Neuronal stem cell (in vitro differentiated cells): ENCODE results near the gene EIPR1.
A peak's percentile ranks its signal among the peaks of the same experiment; 100 is the strongest.

Experiments
- DNase-seq: peaks from one replicate; pipeline ENCODE4 v3.0.0-alpha.2; 2013; ENCODE audit warnings: low spot score
- H2AFZ ChIP-seq: one replicate; pipeline ENCODE4 v1.6.1; 2013; ENCODE audit warnings: mild to moderate bottlenecking, low read length, inconsistent platforms
- H2AK5ac ChIP-seq: 2 replicates; pipeline ENCODE4 v1.6.1; 2013; ENCODE audit warnings: low read depth, mild to moderate bottlenecking, inconsistent platforms, low read length, moderate library complexity, mixed read lengths
- H2BK120ac ChIP-seq: 2 replicates; pipeline ENCODE4 v1.6.1; 2013; ENCODE audit warnings: low read depth, mild to moderate bottlenecking, inconsistent platforms, low read length, moderate library complexity, mixed read lengths
- H2BK12ac ChIP-seq: one replicate; pipeline ENCODE4 v1.6.1; 2013; ENCODE audit warnings: low read length, inconsistent platforms
- H2BK15ac ChIP-seq: 2 replicates; pipeline ENCODE4 v1.6.1; 2013; ENCODE audit warnings: mild to moderate bottlenecking, low read length, inconsistent platforms, mixed read lengths
- H2BK5ac ChIP-seq: one replicate; pipeline ENCODE4 v1.6.1; 2013; ENCODE audit warnings: inconsistent platforms, mild to moderate bottlenecking, low read length, moderate library complexity
- H3K14ac ChIP-seq: one replicate; pipeline ENCODE4 v1.6.1; 2013; ENCODE audit warnings: low read length, inconsistent platforms
- H3K18ac ChIP-seq: 2 replicates; pipeline ENCODE4 v1.6.1; 2013; ENCODE audit warnings: low read length, inconsistent platforms
- H3K23ac ChIP-seq: 2 replicates; pipeline ENCODE4 v1.6.1; 2013; ENCODE audit warnings: low read depth, mild to moderate bottlenecking, mixed read lengths, low read length, inconsistent platforms; ENCODE audit not compliant: poor library complexity
- H3K27ac ChIP-seq: replicated peaks from 3 replicates; pipeline ENCODE4 v1.5.1; 2013; ENCODE audit warnings: low read length, inconsistent platforms
- H3K27me3 ChIP-seq, 3 experiments: 2 replicates each; pipeline ENCODE4 v1.6.1; 2013; ENCODE audit warnings: low read length in 3 of 3, mild to moderate bottlenecking in 2 of 3, inconsistent platforms in 1 of 3, low read depth in 1 of 3, mixed read lengths in 1 of 3, moderate library complexity in 1 of 3; ENCODE audit not compliant: control insufficient read depth in 3 of 3, insufficient read depth in 3 of 3
- H3K36me3 ChIP-seq, 2 donors: replicated peaks in 1 of 2; 2 replicates each; pipeline ENCODE4 v1.6.1; 2013; ENCODE audit warnings: low read length in 2 of 2; ENCODE audit not compliant: control insufficient read depth in 2 of 2, insufficient read depth in 2 of 2
- H3K4ac ChIP-seq: 2 replicates; pipeline ENCODE4 v1.6.1; 2013; ENCODE audit warnings: inconsistent platforms, mild to moderate bottlenecking, low read length, moderate library complexity
- H3K4me1 ChIP-seq, 2 donors: 1 replicate in 1 of 2; 2 replicates in 1 of 2; pipeline ENCODE4 v1.6.1; 2013; ENCODE audit warnings: low read length in 2 of 2, low read depth in 1 of 2; ENCODE audit not compliant: control insufficient read depth in 2 of 2, insufficient read depth in 1 of 2
- H3K4me2 ChIP-seq: one replicate; pipeline ENCODE4 v1.6.1; 2013; ENCODE audit warnings: mild to moderate bottlenecking, low read length, inconsistent platforms; ENCODE audit not compliant: insufficient read depth, poor library complexity, severe bottlenecking
- H3K4me3 ChIP-seq, 2 donors: 2 replicates each; pipeline ENCODE4 v1.5.1; 2013; ENCODE audit warnings: low read length in 2 of 2, mild to moderate bottlenecking in 2 of 2, inconsistent platforms in 1 of 2, moderate library complexity in 1 of 2
- H3K79me1 ChIP-seq: one replicate; pipeline ENCODE4 v1.6.1; 2013; ENCODE audit warnings: low read depth, mild to moderate bottlenecking, inconsistent platforms, low read length, moderate library complexity
- H3K9ac ChIP-seq: one replicate; pipeline ENCODE4 v1.6.1; 2013; ENCODE audit warnings: mild to moderate bottlenecking, low read depth, low read length, inconsistent platforms; ENCODE audit not compliant: poor library complexity
- H3K9me3 ChIP-seq, 2 donors: replicated peaks in 1 of 2; 2 replicates each; pipeline versions ENCODE3 to v1.6.1; 2013; ENCODE audit warnings: low read length in 2 of 2, mild to moderate bottlenecking in 2 of 2, inconsistent platforms in 1 of 2, low read depth in 1 of 2, mixed read lengths in 1 of 2, moderate library complexity in 1 of 2; ENCODE audit not compliant: control insufficient read depth in 2 of 2, insufficient read depth in 1 of 2
- H4K8ac ChIP-seq: one replicate; pipeline ENCODE4 v1.6.1; 2013; ENCODE audit warnings: low read depth, mild to moderate bottlenecking, inconsistent platforms, low read length, moderate library complexity
- H4K91ac ChIP-seq: one replicate; pipeline ENCODE4 v1.6.1; 2013; ENCODE audit warnings: low read length, low read depth, mild to moderate bottlenecking, inconsistent platforms; ENCODE audit not compliant: poor library complexity
- WGBS, 2 donors: extraction: QIAGEN DNeasy Blood & Tissue Kit; methylation state at CpG; one replicate each; pipeline ENCODE4 v1.1.7; 2013; ENCODE audit warnings: missing lambda C conversion rate in 2 of 2, mixed read lengths in 1 of 2; ENCODE audit not compliant: insufficient read length in 2 of 2, insufficient replicate concordance in 1 of 2; ENCODE audit errors: extremely low coverage in 2 of 2; 5-methylcytosine and 5-hydroxymethylcytosine counted together

The EIPR1 gene

DNA sequence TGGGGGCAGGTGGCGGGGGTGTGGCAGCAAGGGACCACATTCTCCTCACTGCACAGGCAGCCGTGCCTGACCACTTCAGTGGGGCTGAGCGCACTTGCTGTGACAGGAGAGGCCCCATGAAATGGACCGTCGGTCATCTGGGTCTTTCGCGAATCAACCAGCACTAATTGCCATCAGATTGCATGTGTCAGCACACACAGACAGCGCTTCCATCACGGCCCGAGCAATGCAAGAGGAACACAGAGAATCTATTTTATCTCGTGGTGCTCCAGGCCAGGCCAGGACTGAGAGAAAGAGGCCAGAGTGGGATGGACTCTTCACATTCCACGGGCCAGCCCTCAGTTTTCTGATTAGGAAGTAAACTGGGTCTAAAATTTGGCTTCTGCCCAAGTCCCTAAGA, 87.0 kb downstream of the EIPR1 start:
- no peak for DNase-seq
- Histone ChIP-seq H2BK120ac (no peak overlapping the region), H2AK5ac (no peak overlapping the region), H3K27ac (no peak overlapping the region), H3K14ac (no peak overlapping the region), H3K18ac (no peak overlapping the region), H3K27me3 (no peaks in the 10 kb centered on the region), H2AFZ (no peak overlapping the region), H3K36me3 (peaks cover 0 to 1% of the 10 kb centered on the region in 2 donors), H3K79me1 (peaks cover 3% of the 10 kb centered on the region), H3K9me3 (peaks cover 2 to 13% of the 10 kb centered on the region in 2 donors), H3K4me1 (peaks cover 0 to 4% of the 10 kb centered on the region in 2 donors), H3K4me2 (no peak overlapping the region), H4K91ac (no peak overlapping the region), H3K4me3 (no peak overlapping the region), H3K9ac (peak overlapping the region; percentile 10), H2BK15ac (no peak overlapping the region), H2BK5ac (no peak overlapping the region), H4K8ac (no peak overlapping the region), H3K23ac (peak overlapping the region; percentile 29), H2BK12ac (no peak overlapping the region), H3K4ac (no peak overlapping the region)
- no CpG with 5 or more reads among the region's 12 CpGs for WGBS, 2 donors

DNA sequence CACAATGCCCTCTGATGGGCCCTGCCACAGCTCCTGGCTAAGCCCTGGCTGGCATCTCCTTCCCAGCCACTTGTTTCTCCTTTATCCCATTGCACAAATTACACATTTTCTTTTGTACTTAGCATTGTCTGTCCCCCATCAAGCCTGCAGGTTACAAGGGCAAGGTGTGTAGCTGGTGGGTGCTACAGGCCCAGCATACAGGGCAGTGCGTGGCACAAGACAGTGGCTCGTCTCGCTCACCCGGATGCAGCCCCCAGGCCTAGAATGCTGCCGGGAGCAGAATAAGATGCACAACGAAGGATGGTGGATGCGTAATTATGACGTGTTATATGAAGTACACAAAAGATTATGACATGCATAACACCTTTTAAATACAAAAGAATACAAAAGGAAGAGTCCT, 87.6 kb downstream of the EIPR1 start:
- Histone ChIP-seq H2AFZ (no peak overlapping the region), H4K8ac (no peak overlapping the region), H3K27me3 (no peaks in the 10 kb centered on the region), H3K23ac (no peak overlapping the region), H3K79me1 (peaks cover 3% of the 10 kb centered on the region), H2BK15ac (no peak overlapping the region), H2BK12ac (no peak overlapping the region), H3K9ac (no peak overlapping the region), H3K9me3 (peaks cover 2 to 13% of the 10 kb centered on the region in 2 donors), H3K27ac (no peak overlapping the region), H3K4ac (no peak overlapping the region), H3K4me1 (peaks cover 0 to 4% of the 10 kb centered on the region in 2 donors), H2AK5ac (no peak overlapping the region), H2BK5ac (no peak overlapping the region), H3K4me2 (no peak overlapping the region), H2BK120ac (no peak overlapping the region), H3K14ac (no peak overlapping the region), H3K4me3 (peak overlapping the region in 1 of 2 donors; percentile 7), H3K36me3 (peaks cover 0 to 1% of the 10 kb centered on the region in 2 donors), H3K18ac (peak overlapping the region; percentile 62), H4K91ac (no peak overlapping the region)
- DNase-seq = no peak
- WGBS, 2 donors = no CpG with 5 or more reads among the region's 8 CpGs

DNA sequence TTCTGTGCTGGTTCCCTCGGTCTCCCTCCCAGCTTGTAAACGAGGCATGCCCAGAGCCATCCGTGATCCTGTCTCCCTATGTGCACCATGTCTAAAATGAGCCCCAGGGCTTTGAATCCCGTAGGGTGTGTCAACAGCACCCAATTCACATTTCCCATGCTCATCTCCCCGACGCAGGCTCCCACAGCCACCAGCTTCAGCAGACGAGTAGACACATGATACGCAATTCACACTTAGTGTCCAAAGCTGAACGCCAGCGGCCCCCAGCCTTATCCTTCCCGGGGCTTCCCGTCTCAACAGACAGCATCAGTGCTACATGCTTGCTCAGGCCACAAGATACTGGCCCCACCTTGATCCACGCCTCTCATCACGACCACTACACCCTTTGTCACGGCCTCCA, 88.1 kb downstream of the EIPR1 start:
- WGBS, 2 donors = no CpG with 5 or more reads among the region's 15 CpGs
- H3K4me3 ChIP-seq = no peak overlapping the region
- H2AK5ac ChIP-seq = no peak overlapping the region
- no peak overlapping the region for H3K14ac ChIP-seq
- no peak overlapping the region for H4K8ac ChIP-seq
- peaks cover 2 to 13% of the 10 kb centered on the region in 2 donors for H3K9me3 ChIP-seq
- no peak overlapping the region for H2BK15ac ChIP-seq
- no peak overlapping the region for H2BK120ac ChIP-seq
- H3K9ac ChIP-seq = peak overlapping the region; percentile 39
- no peaks in the 10 kb centered on the region for H3K27me3 ChIP-seq
- H2BK5ac ChIP-seq = no peak overlapping the region
- no peak for DNase-seq
- H3K79me1 ChIP-seq = peaks cover 3% of the 10 kb centered on the region
- peak overlapping the region; percentile 83 for H3K18ac ChIP-seq
- H3K4me1 ChIP-seq = peaks cover 0 to 4% of the 10 kb centered on the region in 2 donors
- H2BK12ac ChIP-seq = no peak overlapping the region
- H3K23ac ChIP-seq = no peak overlapping the region
- no peak overlapping the region for H3K27ac ChIP-seq
- no peak overlapping the region for H3K4me2 ChIP-seq
- H3K4ac ChIP-seq = no peak overlapping the region
- peaks cover 0 to 1% of the 10 kb centered on the region in 2 donors for H3K36me3 ChIP-seq
- no peak overlapping the region for H2AFZ ChIP-seq
- H4K91ac ChIP-seq = no peak overlapping the region

DNA sequence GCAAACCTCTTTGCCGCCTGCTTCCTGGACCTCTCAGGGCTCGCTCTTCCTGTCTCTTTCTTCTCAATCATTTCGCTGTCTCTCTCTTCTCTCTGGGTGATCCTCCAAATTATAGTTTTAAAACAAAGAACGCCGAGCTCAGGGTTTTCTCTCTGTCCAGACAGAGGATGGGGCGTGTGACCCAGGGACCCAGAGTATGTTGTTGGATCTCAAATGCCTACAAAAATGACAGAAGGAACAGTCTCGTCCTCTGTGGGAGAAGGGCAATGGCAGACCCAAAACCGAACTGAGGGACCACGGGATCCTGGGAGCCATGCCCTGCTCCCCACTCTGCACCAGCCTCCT, 88.5 kb downstream of the EIPR1 start:
- no peak overlapping the region for H3K4me2 ChIP-seq
- H3K14ac ChIP-seq = no peak overlapping the region
- no peak overlapping the region for H4K91ac ChIP-seq
- no peak overlapping the region for H2BK15ac ChIP-seq
- H3K4me3 ChIP-seq = no peak overlapping the region
- peak overlapping the region; percentile 39 for H3K9ac ChIP-seq
- no peak overlapping the region for H2BK12ac ChIP-seq
- peaks cover 3% of the 10 kb centered on the region for H3K79me1 ChIP-seq
- peaks cover 2 to 13% of the 10 kb centered on the region in 2 donors for H3K9me3 ChIP-seq
- peaks cover 0 to 1% of the 10 kb centered on the region in 2 donors for H3K36me3 ChIP-seq
- H4K8ac ChIP-seq = no peak overlapping the region
- no peaks in the 10 kb centered on the region for H3K27me3 ChIP-seq
- H3K18ac ChIP-seq = peak overlapping the region; percentile 83
- no peak overlapping the region for H2BK5ac ChIP-seq
- H3K4me1 ChIP-seq = peaks cover 0 to 4% of the 10 kb centered on the region in 2 donors
- H2AFZ ChIP-seq = no peak overlapping the region
- DNase-seq = no peak
- no CpG with 5 or more reads among the region's 9 CpGs for WGBS, 2 donors
- H3K23ac ChIP-seq = no peak overlapping the region
- no peak overlapping the region for H3K27ac ChIP-seq
- H3K4ac ChIP-seq = no peak overlapping the region
- H2BK120ac ChIP-seq = no peak overlapping the region
- no peak overlapping the region for H2AK5ac ChIP-seq
